Body of pancreas (tissue), 4 donors: ENCODE measurements around the gene TLL2. TPM values are rescaled to one million over a fixed set of nuclear protein-coding genes. Genes with fewer than 3 reads are reported as not detected.

ENCODE experiments used
- ATAC-seq: fragments of 150-250 bp; one replicate; pipeline ENCODE4 v1.9.1; 2016
- DNase-seq, 4 donors: peaks; one replicate each; pipeline ENCODE4 v3.0.0-alpha.2; 2019
- H3K27ac ChIP-seq, 4 donors: fragments of 200-600 bp; sonication (generic); 1 replicate in 3 of 4; 2 replicates in 1 of 4; pipeline versions ENCODE4 v1.5.1 to v1.6.1; 2016 to 2019; ENCODE audit warnings: mild to moderate bottlenecking in 1 of 4, mixed read lengths in 1 of 4, moderate library complexity in 1 of 4
- H3K27me3 ChIP-seq, 2 donors: fragments of 200-600 bp; sonication (generic); one replicate each; pipeline ENCODE4 v1.6.0; 2016; ENCODE audit warnings: mild to moderate bottlenecking in 1 of 2
- H3K36me3 ChIP-seq, 2 donors: fragments of 200-600 bp; sonication (generic); replicated peaks in 1 of 2; 2 replicates each; pipeline ENCODE4 v1.5.1; 2016; ENCODE audit warnings: low read depth in 2 of 2; ENCODE audit not compliant: insufficient read depth in 1 of 2
- H3K4me1 ChIP-seq: fragments of 200-600 bp; sonication (generic); one replicate; pipeline ENCODE4 v1.6.0; 2016
- H3K4me3 ChIP-seq, 2 donors: fragments of 200-600 bp; sonication (generic); 1 replicate in 1 of 2; 2 replicates in 1 of 2; pipeline ENCODE4 v1.5.1; 2016 to 2019
- H3K9me3 ChIP-seq, 3 donors: fragments of 200-600 bp; sonication (generic); 1 replicate in 2 of 3; 2 replicates in 1 of 3; pipeline ENCODE4 v1.5.1; 2016
- POLR2A ChIP-seq, 3 donors: fragments of 450-650 bp; IDR thresholded peaks; one replicate each; pipeline ENCODE4 v1.6.1; 2016; ENCODE audit warnings: antibody characterized with exemption in 3 of 3, mild to moderate bottlenecking in 2 of 3
- WGBS, 2 donors: methylation state at CpG; one replicate each; pipeline ENCODE4 v1.1.5; 2017; 5-methylcytosine and 5-hydroxymethylcytosine counted together
- intact Hi-C: fragments of 100-400 bp; cut with DNase I; formaldehyde crosslinking; loops from one replicate; pipeline ENCODE4 v1.15.1; 2023
- total RNA-seq, 2 donors: library from RNA; depleted of rRNA; stranded (reverse); fragments of >200 nt; gene quantifications; one replicate each; pipeline ENCODE4 v1.1.0, GENCODE V29; 2016
- TF ChIP-seq, protein P1 (sequence below), 7 experiments: fragments of 450-650 bp in 4 of 7; fragments of 200-600 bp in 3 of 7; sonication (generic) in 3 of 7; IDR thresholded peaks; one replicate each; pipeline ENCODE4 v1.5.1; 2016 to 2019; ENCODE audit warnings: antibody characterized with exemption in 7 of 7

The TLL2 gene
- total RNA-seq, 2 donors from 2014 or later = not detected

DNA sequence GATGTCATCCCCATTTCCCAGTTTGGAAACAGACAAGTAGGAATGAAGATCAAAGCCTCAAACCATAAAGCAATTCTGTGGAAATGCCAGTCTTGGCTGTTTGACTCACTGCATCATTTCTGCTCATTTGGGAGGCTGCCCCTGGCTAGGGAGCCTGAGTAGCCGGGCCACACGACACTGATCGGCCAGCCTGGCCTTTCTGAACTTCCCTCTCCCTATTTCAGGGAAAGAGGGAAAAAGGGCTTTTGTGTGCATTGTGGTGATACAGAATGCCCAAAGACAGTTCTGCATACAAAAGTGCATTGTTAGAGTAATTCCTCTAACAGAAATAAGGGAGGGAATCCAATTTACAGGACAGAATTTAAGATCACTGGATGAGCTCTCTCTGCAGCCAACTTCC, 113.3 kb downstream of the TLL2 start:
- TF ChIP-seq, protein P1, sequence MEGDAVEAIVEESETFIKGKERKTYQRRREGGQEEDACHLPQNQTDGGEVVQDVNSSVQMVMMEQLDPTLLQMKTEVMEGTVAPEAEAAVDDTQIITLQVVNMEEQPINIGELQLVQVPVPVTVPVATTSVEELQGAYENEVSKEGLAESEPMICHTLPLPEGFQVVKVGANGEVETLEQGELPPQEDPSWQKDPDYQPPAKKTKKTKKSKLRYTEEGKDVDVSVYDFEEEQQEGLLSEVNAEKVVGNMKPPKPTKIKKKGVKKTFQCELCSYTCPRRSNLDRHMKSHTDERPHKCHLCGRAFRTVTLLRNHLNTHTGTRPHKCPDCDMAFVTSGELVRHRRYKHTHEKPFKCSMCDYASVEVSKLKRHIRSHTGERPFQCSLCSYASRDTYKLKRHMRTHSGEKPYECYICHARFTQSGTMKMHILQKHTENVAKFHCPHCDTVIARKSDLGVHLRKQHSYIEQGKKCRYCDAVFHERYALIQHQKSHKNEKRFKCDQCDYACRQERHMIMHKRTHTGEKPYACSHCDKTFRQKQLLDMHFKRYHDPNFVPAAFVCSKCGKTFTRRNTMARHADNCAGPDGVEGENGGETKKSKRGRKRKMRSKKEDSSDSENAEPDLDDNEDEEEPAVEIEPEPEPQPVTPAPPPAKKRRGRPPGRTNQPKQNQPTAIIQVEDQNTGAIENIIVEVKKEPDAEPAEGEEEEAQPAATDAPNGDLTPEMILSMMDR (IDR thresholded peaks at IDR 0.05) = no peak
- TF ChIP-seq POLR2A (IDR thresholded peaks at IDR 0.05) = no peak
- Histone ChIP-seq H3K27me3 (no peaks in the 10 kb centered on the region), H3K4me3 (no peak overlapping the region), H3K36me3 (no peaks in the 10 kb centered on the region), H3K9me3 (no peaks in the 10 kb centered on the region), H3K27ac (no peak overlapping the region), H3K4me1 (peaks cover 3% of the 10 kb centered on the region)
- DNase-seq (no peak), ATAC-seq (no peak)
- intact Hi-C loops = no loop called here
- WGBS, 2 donors = 77 to 83% methylated on average over 3 of the region's 3 CpGs

DNA sequence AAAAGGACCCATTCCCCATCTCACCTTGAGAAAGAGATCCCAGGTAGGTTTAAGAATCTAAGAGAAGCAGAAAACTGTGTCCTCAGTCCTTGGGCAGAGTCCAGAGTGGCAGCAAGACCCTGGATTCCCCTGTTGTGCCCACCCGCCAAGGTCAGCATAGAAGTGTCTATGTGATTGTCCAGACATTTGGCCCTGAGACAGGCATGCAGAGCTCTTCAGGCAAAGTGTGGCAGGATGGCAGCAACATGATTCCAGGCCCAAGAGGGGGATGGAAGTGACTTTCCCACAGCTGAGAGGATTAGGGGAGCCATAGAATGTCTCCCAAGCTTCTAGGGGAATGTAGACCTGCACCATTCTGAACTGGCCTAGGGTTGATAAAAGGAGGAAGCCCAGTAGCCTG, 115.8 kb downstream of the TLL2 start:
- intact Hi-C loops = no loop called here
- H3K36me3 ChIP-seq = no peaks in the 10 kb centered on the region
- peaks cover 3% of the 10 kb centered on the region for H3K4me1 ChIP-seq
- H3K27ac ChIP-seq = no peak overlapping the region
- no peaks in the 10 kb centered on the region for H3K27me3 ChIP-seq
- no peaks in the 10 kb centered on the region for H3K9me3 ChIP-seq
- WGBS, 2 donors = 88% methylated on average over 1 of the region's 1 CpG; no CpG with 5 or more reads in 1 of the 2 donors
- no peak for TF ChIP-seq POLR2A (IDR thresholded peaks at IDR 0.05)
- TF ChIP-seq, protein P1 (IDR thresholded peaks at IDR 0.05) = no peak
- no peak for ATAC-seq
- no peak overlapping the region for H3K4me3 ChIP-seq
- no peak for DNase-seq

DNA sequence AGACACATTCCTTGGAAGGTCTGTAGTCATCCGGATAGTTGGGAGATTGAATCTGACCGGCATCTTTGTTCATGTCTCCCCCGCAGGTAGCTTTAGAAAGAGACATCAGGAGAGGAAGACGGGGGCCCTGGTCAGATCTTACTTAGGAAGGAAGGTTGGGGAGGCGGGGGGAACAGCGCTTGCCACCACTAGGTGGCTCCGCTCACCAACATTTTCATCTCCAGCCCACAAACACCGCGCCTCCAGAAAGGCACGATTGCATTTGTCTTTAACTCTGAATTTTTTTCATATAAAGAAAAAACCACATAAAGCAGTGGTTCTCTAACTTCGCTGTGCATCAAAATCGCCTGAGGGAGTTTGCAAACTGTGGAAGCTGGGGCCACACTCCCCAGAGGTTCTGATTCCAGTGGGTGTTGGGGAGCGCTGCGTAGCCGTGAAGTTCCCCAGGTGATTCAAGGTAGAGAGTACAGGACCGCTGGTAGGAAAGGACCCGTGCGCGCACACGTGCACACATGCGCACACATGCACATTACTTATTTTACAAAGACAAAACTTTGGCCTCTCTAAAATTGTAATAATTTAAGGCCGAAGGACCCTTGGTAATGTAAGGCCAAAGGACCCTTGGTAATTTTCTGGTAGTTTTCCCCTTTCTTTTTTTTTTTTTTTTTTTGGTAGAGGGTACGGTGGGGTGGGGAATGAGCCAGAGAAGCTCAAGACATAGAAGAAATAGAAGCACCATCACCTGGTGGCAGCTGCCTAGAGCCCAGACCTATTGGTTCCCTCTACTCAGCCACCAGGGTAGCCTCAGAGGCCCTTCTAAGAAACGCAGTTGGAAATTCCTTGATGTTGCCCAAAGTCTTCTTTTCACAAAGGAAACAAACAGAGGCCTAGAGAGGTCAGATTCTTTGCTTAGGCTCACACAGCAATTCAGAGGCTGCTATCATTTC, 117.5 kb downstream of the TLL2 start:
- Histone ChIP-seq H3K9me3 (no peaks in the 10 kb centered on the region), H3K36me3 (no peaks in the 10 kb centered on the region), H3K27me3 (no peaks in the 10 kb centered on the region), H3K4me3 (no peak overlapping the region), H3K4me1 (peaks cover 4% of the 10 kb centered on the region), H3K27ac (no peak overlapping the region)
- ATAC-seq = peak; percentile 93
- TF ChIP-seq, protein P1 (IDR thresholded peaks at IDR 0.05) = peak; percentile 76 to 92 (median 83)
- no peak for TF ChIP-seq POLR2A (IDR thresholded peaks at IDR 0.05)
- 12 to 15% methylated on average over 24 of the region's 24 CpGs for WGBS, 2 donors
- intact Hi-C loops = no loop called here
- DNase-seq = peak; percentile 74 to 81 (median 77)

DNA sequence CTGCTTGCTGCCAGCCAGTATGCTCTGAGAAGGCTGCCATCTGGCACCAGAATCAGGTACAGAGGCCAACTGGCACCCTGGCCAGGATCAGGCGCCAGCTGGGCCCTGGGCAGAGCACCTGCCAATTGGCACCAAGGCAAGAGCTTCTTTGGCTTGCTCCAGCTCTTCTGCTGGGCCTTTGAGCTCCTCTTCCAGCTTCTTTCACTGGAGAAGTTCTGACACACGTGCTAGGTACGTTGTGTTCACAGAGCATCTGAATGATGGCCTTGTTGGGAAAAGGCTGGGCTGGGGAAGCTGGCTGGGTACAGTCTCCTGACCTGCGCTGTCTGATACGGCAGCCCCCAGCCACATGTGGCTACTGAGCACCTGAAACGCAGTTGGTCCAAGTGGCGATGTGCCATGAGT, 123.3 kb downstream of the TLL2 start:
- Histone ChIP-seq H3K4me3 (no peak overlapping the region), H3K36me3 (no peaks in the 10 kb centered on the region), H3K9me3 (no peaks in the 10 kb centered on the region), H3K27ac (peak overlapping the region in 2 of 4 donors; percentile 41 to 67), H3K27me3 (no peaks in the 10 kb centered on the region), H3K4me1 (peaks cover 25% of the 10 kb centered on the region)
- ATAC-seq = peak; percentile 97
- 22 to 28% methylated on average over 6 to 7 of the region's 7 CpGs for WGBS, 2 donors
- no peak for TF ChIP-seq POLR2A (IDR thresholded peaks at IDR 0.05)
- TF ChIP-seq, protein P1 (IDR thresholded peaks at IDR 0.05) = peak in 1 of 7 experiments; percentile 5
- peak; percentile 94 to 97 (median 96) for DNase-seq
- intact Hi-C loops = no loop called here
